Natural killer cell (primary cell): ENCODE measurements around the gene GTF2I. TPM values are rescaled to one million over a fixed set of nuclear protein-coding genes. Genes with fewer than 3 reads are reported as not detected.

ENCODE experiments used
- ATAC-seq, 3 donors: fragments of 150-1000 bp in 2 of 3; fragments of 200-7000 bp in 1 of 3; cut with Tn5 transposase; 1 replicate in 1 of 3; 2 replicates in 2 of 3; pipeline ENCODE4 v1.10.0; 2021; ENCODE audit warnings: mild to moderate bottlenecking in 2 of 3, moderate library complexity in 2 of 3
- DNase-seq, 2 donors: peaks; one replicate each; pipeline versions ENCODE4 v3.0.0 to v3.0.0-alpha.2; 2013 to 2021; ENCODE audit warnings: mixed read lengths in 1 of 2
- H3K27ac ChIP-seq: one replicate; pipeline ENCODE4 v1.5.1; 2013; ENCODE audit warnings: mild to moderate bottlenecking, low read length
- H3K27me3 ChIP-seq: one replicate; pipeline ENCODE4 v1.6.1; 2013; ENCODE audit warnings: low read length; ENCODE audit not compliant: control insufficient read depth, insufficient read depth
- H3K36me3 ChIP-seq: one replicate; pipeline ENCODE4 v1.6.1; 2013; ENCODE audit warnings: low read length; ENCODE audit not compliant: control insufficient read depth, insufficient read depth
- H3K4me1 ChIP-seq: one replicate; pipeline ENCODE4 v1.6.1; 2013; ENCODE audit warnings: low read length; ENCODE audit not compliant: control insufficient read depth, insufficient read depth
- H3K4me3 ChIP-seq: one replicate; pipeline ENCODE4 v1.5.1; 2013; ENCODE audit warnings: low read length
- H3K9me3 ChIP-seq: one replicate; pipeline ENCODE4 v1.6.1; 2013; ENCODE audit warnings: low read length; ENCODE audit not compliant: control insufficient read depth, insufficient read depth
- H3K27ac Mint-ChIP-seq, 2 donors: one replicate each; pipeline ENCODE4 v1.8.0; 2022; ENCODE audit warnings: mild to moderate bottlenecking in 2 of 2, mixed read lengths in 2 of 2, moderate library complexity in 1 of 2
- H3K27me3 Mint-ChIP-seq, 2 donors: one replicate each; pipeline ENCODE4 v1.8.0; 2022; ENCODE audit warnings: low read depth in 2 of 2, mixed read lengths in 2 of 2
- H3K36me3 Mint-ChIP-seq: one replicate; pipeline ENCODE4 v1.8.0; 2022; ENCODE audit warnings: mixed read lengths
- H3K4me1 Mint-ChIP-seq, 2 donors: one replicate each; pipeline ENCODE4 v1.8.0; 2022; ENCODE audit warnings: mixed read lengths in 2 of 2
- H3K4me3 Mint-ChIP-seq: one replicate; pipeline ENCODE4 v1.8.0; 2022; ENCODE audit warnings: mild to moderate bottlenecking, moderate library complexity, mixed read lengths
- H3K9me3 Mint-ChIP-seq, 2 donors: one replicate each; pipeline ENCODE4 v1.8.0; 2022; ENCODE audit warnings: mixed read lengths in 2 of 2
- CTCF ChIP-seq: fragments of 200-600 bp; IDR thresholded peaks from one replicate; pipeline ENCODE4 v1.8.0; 2022; ENCODE audit warnings: antibody characterized with exemption
- WGBS: methylation state at CpG from one replicate; pipeline ENCODE4 v1.1.7; 2013; ENCODE audit warnings: missing lambda C conversion rate; ENCODE audit not compliant: insufficient coverage; 5-methylcytosine and 5-hydroxymethylcytosine counted together
- intact Hi-C: fragments of 100-400 bp; cut with micrococcal nuclease; formaldehyde crosslinking; loops from one replicate; pipeline ENCODE4 v1.14.2; 2022
- total RNA-seq, 4 donors: library from RNA; stranded (reverse); fragments of 120-200 nt in 1 of 4; gene quantifications; one replicate each; pipeline versions ENCODE4 v1.2.3 to v1.2.4, GENCODE V29; 2013 to 2022

The GTF2I gene
- total RNA-seq, 3 donors from 2014 or later (not counting 1 experiment from before 2014, with no cell fraction given) = 153 to 222 (median 188) TPM

- H3K27me3 Mint-ChIP-seq = no peaks in the 10 kb centered on the region
- no peaks in the 10 kb centered on the region for H3K9me3 ChIP-seq
- WGBS = 72% methylated on average over 6 of the region's 6 CpGs
- H3K4me1 ChIP-seq = peaks cover 4% of the 10 kb centered on the region
- no peaks in the 10 kb centered on the region for H3K9me3 Mint-ChIP-seq
- no peak overlapping the region for H3K27ac Mint-ChIP-seq
- no peak for TF ChIP-seq CTCF
- H3K4me3 ChIP-seq = no peak overlapping the region
- H3K36me3 ChIP-seq = peaks cover 6% of the 10 kb centered on the region
- H3K36me3 Mint-ChIP-seq = no peaks in the 10 kb centered on the region
- no peak for DNase-seq
- no peak overlapping the region for H3K4me3 Mint-ChIP-seq
- intact Hi-C loops = no loop called here
- no peak overlapping the region for H3K27ac ChIP-seq
- no peaks in the 10 kb centered on the region for H3K27me3 ChIP-seq
- peaks cover 9 to 22% of the 10 kb centered on the region in 2 donors for H3K4me1 Mint-ChIP-seq
- no peak for ATAC-seq
These were observed 14.1 kb downstream of the GTF2I start for GRCh38 chr7:74671602-74672001.

DNA sequence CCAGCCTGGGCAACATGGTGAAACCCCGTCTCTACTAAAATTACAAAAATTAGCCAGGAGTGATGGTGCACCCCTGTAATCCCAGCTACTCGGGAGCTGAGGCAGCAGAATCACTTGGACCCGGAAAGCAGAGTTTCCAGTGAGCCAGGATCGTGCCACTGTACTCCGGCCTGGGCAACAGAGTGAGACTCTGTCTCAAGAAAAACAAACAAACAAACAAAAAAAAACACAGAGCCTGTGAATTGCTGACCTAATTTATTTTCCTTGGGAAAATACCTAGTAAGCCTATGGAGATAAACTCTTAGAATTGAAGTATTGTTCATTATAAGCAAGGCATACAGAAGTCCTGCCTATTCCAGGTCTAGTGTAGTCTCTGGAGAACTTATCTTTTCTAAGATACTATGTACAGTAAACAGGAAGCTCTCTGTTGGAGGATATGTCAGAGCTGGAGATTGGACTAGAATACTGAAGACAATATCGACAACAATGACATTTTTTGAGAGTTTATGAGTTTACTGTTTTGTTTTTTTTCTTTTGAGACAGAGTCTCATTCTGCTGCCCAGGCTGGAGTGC is 14.9 kb downstream of the GTF2I start:
- Mint-ChIP-seq H3K27ac (peak overlapping the region; percentile 21 to 61), H3K4me3 (no peak overlapping the region), H3K36me3 (no peaks in the 10 kb centered on the region), H3K4me1 (peaks cover 13 to 17% of the 10 kb centered on the region in 2 donors), H3K27me3 (no peaks in the 10 kb centered on the region), H3K9me3 (no peaks in the 10 kb centered on the region)
- ATAC-seq = no peak
- Histone ChIP-seq H3K27ac (no peak overlapping the region), H3K4me3 (no peak overlapping the region), H3K36me3 (peaks cover 6% of the 10 kb centered on the region), H3K4me1 (no peaks in the 10 kb centered on the region), H3K27me3 (no peaks in the 10 kb centered on the region), H3K9me3 (no peaks in the 10 kb centered on the region)
- 94% methylated on average over 6 of the region's 6 CpGs for WGBS
- intact Hi-C loops = no loop called here
- no peak for TF ChIP-seq CTCF
- DNase-seq = no peak

DNA sequence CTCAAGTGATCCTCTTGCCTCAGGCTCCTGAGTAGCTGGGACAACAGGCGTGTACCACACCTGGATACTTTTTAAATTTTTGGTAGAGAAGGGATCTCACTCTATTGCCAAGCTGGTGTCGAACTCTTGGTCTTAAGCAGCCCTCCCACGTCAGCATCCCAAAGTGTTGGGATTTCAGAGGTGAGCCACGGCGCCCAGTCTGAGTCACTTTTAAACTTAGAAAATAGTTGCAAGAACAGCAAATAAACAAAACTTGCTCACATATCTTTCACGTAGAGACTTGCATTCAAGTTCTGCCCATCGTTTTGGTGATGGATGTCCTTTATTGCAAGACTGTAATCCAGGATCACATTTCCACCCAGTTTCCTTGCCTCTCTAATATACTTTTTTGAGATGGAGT is 16.6 kb downstream of the GTF2I start:
- Mint-ChIP-seq H3K36me3 (no peaks in the 10 kb centered on the region), H3K27me3 (no peaks in the 10 kb centered on the region), H3K9me3 (no peaks in the 10 kb centered on the region), H3K4me3 (no peak overlapping the region), H3K27ac (no peak overlapping the region), H3K4me1 (peaks cover 16 to 21% of the 10 kb centered on the region in 2 donors)
- Histone ChIP-seq H3K27ac (no peak overlapping the region), H3K4me3 (no peak overlapping the region), H3K36me3 (peaks cover 8% of the 10 kb centered on the region), H3K9me3 (no peaks in the 10 kb centered on the region), H3K27me3 (no peaks in the 10 kb centered on the region), H3K4me1 (no peaks in the 10 kb centered on the region)
- intact Hi-C loops = no loop called here
- DNase-seq = no peak
- 93% methylated on average over 7 of the region's 7 CpGs for WGBS
- TF ChIP-seq CTCF = no peak
- no peak for ATAC-seq

DNA sequence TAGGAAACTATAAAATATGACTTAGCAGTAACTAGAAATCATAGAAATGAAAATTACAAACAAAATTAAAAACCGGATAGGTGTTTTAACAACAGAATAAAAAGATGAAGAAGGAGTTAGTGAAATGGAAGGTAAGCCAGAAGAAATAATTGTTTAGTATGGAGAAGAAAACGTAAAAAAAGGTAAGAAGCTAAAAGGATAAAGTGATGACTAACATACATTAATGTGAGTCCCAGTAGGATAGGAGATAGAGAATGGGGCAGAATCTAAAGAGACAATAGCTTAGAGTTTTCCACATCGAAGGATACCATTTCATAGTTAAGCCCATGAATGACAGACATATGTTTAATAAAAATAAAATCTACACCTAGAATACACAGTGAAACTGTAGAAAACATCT is 25.3 kb downstream of the GTF2I start:
- intact Hi-C loops = no loop called here
- DNase-seq (no peak), ATAC-seq (no peak)
- no peaks in the 10 kb centered on the region for H3K4me1 ChIP-seq
- WGBS = 86% methylated on average over 1 of the region's 3 CpGs
- Mint-ChIP-seq H3K36me3 (no peaks in the 10 kb centered on the region), H3K4me1 (peaks cover 39 to 46% of the 10 kb centered on the region in 2 donors), H3K27me3 (no peaks in the 10 kb centered on the region), H3K9me3 (no peaks in the 10 kb centered on the region), H3K4me3 (no peak overlapping the region), H3K27ac (peak overlapping the region; percentile 1 to 22)
- H3K27me3 ChIP-seq = no peaks in the 10 kb centered on the region
- H3K9me3 ChIP-seq = no peaks in the 10 kb centered on the region
- no peak for TF ChIP-seq CTCF
- no peak overlapping the region for H3K27ac ChIP-seq
- H3K4me3 ChIP-seq = no peak overlapping the region
- peaks cover 2% of the 10 kb centered on the region for H3K36me3 ChIP-seq
